Neural progenitor cell (in vitro differentiated cells): ENCODE results near the gene MSANTD2. TPM values are rescaled to one million over a fixed set of nuclear protein-coding genes. Genes with fewer than 3 reads are reported as not detected.
A peak's percentile ranks its signal among the peaks of the same experiment; 100 is the strongest.

Source experiments
- DNase-seq: peaks from one replicate; pipeline ENCODE4 v3.0.0-alpha.2; 2016; ENCODE audit warnings: low spot score
- H2AFZ ChIP-seq: fragments of 200-600 bp; sonication (generic); replicated peaks from 2 replicates; pipeline ENCODE4 v1.6.1; 2016; ENCODE audit warnings: antibody characterized with exemption
- H3F3A ChIP-seq: fragments of 200-600 bp; sonication (generic); 2 replicates; pipeline ENCODE4 v1.6.1; 2016; ENCODE audit warnings: antibody characterized with exemption, low read depth
- H3K27ac ChIP-seq: fragments of 200-600 bp; sonication (generic); 2 replicates; pipeline ENCODE4 v1.5.1; 2016; ENCODE audit warnings: mild to moderate bottlenecking
- H3K27me3 ChIP-seq: fragments of 200-600 bp; sonication (generic); 2 replicates; pipeline ENCODE4 v1.6.1; 2016; ENCODE audit warnings: mild to moderate bottlenecking, moderate library complexity
- H3K36me3 ChIP-seq: fragments of 200-600 bp; sonication (generic); 2 replicates; pipeline ENCODE4 v1.5.1; 2016
- H3K4me1 ChIP-seq: fragments of 200-600 bp; sonication (generic); 2 replicates; pipeline ENCODE4 v1.6.1; 2016; ENCODE audit warnings: mixed run types
- H3K4me2 ChIP-seq: fragments of 200-600 bp; sonication (generic); 2 replicates; pipeline ENCODE4 v1.6.1; 2016
- H3K4me3 ChIP-seq: fragments of 200-600 bp; sonication (generic); 2 replicates; pipeline ENCODE4 v1.5.1; 2016
- H3K79me2 ChIP-seq: fragments of 200-600 bp; sonication (generic); 2 replicates; pipeline ENCODE4 v1.6.1; 2016; ENCODE audit warnings: low read depth
- H3K9ac ChIP-seq: fragments of 200-600 bp; sonication (generic); 2 replicates; pipeline ENCODE4 v1.6.1; 2016
- H3K9me3 ChIP-seq: fragments of 200-600 bp; sonication (generic); 2 replicates; pipeline ENCODE4 v1.5.1; 2016; ENCODE audit warnings: low read depth
- H4K20me1 ChIP-seq: fragments of 200-600 bp; sonication (generic); 2 replicates; pipeline ENCODE4 v1.6.1; 2016; ENCODE audit warnings: low read depth
- H3K27ac Mint-ChIP-seq: 3 replicates; pipeline ENCODE4 v1.8.0; 2021; ENCODE audit warnings: mixed read lengths
- H3K27me3 Mint-ChIP-seq: 2 replicates; pipeline ENCODE4 v1.8.0; 2022; ENCODE audit warnings: low read depth, mild to moderate bottlenecking, inconsistent platforms, moderate library complexity, mixed read lengths; ENCODE audit not compliant: insufficient read depth
- H3K36me3 Mint-ChIP-seq: 3 replicates; pipeline ENCODE4 v1.8.0; 2021; ENCODE audit warnings: mixed read lengths
- H3K4me1 Mint-ChIP-seq: 3 replicates; pipeline ENCODE4 v1.8.0; 2021; ENCODE audit warnings: mixed read lengths
- H3K4me3 Mint-ChIP-seq: 3 replicates; pipeline ENCODE4 v1.8.0; 2021; ENCODE audit warnings: mild to moderate bottlenecking, moderate library complexity, mixed read lengths
- H3K9me3 Mint-ChIP-seq: 3 replicates; pipeline ENCODE4 v1.8.0; 2020; ENCODE audit warnings: mixed read lengths
- CTCF ChIP-seq: fragments of 200-600 bp; sonication (generic); IDR thresholded peaks from 2 replicates; pipeline ENCODE4 v1.5.1; 2017; ENCODE audit warnings: antibody characterized with exemption, mild to moderate bottlenecking
- EZH2 ChIP-seq: fragments of 200-600 bp; sonication (generic); IDR thresholded peaks from 2 replicates; pipeline ENCODE4 v1.6.1; 2017; ENCODE audit warnings: antibody characterized with exemption, mild to moderate bottlenecking, moderate library complexity
- EZH2phosphoT487 ChIP-seq: fragments of 200-600 bp; sonication (generic); IDR thresholded peaks from 2 replicates; pipeline ENCODE4 v1.6.1; 2017; ENCODE audit warnings: antibody characterized with exemption
- total RNA-seq: library from RNA; depleted of rRNA; stranded (reverse); fragments of >200 nt; gene quantifications from 2 replicates; pipeline ENCODE4 v1.2.3, GENCODE V29; 2015; ENCODE audit warnings: low replicate concordance

The MSANTD2 gene
- total RNA-seq, 1 donor from 2014 or later = 41.9 TPM

- H3K27ac Mint-ChIP-seq = no peak overlapping the region
Measured at GRCh38 chr11:124783002-124783401, 17.2 kb downstream of the MSANTD2 start.

GRCh38 chr11:124779568-124779967, 20.6 kb downstream of the MSANTD2 start:
- Mint-ChIP-seq H3K9me3 (no peaks in the 10 kb centered on the region), H3K36me3 (peaks cover 30% of the 10 kb centered on the region), H3K27me3 (peaks cover 3% of the 10 kb centered on the region), H3K4me1 (no peaks in the 10 kb centered on the region), H3K4me3 (no peak overlapping the region), H3K27ac (no peak overlapping the region)
- Histone ChIP-seq H3F3A (peaks cover 9% of the 10 kb centered on the region), H3K4me2 (no peak overlapping the region), H3K9me3 (no peaks in the 10 kb centered on the region), H3K4me1 (peaks cover 9% of the 10 kb centered on the region), H3K9ac (no peak overlapping the region), H3K79me2 (peaks cover 80% of the 10 kb centered on the region), H3K27me3 (no peaks in the 10 kb centered on the region), H3K27ac (no peak overlapping the region), H3K36me3 (no peaks in the 10 kb centered on the region), H3K4me3 (no peak overlapping the region), H2AFZ (no peak overlapping the region), H4K20me1 (peaks cover 37% of the 10 kb centered on the region)
- no peak for DNase-seq
- TF ChIP-seq CTCF (no peak), EZH2 (no peak), EZH2phosphoT487 (no peak)

More at GRCh38 chr11:124783002-124783401, 17.2 kb downstream of the MSANTD2 start:
- Histone ChIP-seq H3K9ac (no peak overlapping the region), H3K4me2 (no peak overlapping the region), H4K20me1 (peaks cover 48% of the 10 kb centered on the region), H3K4me1 (no peaks in the 10 kb centered on the region), H3K79me2 (peaks cover 81% of the 10 kb centered on the region), H3F3A (peaks cover 9% of the 10 kb centered on the region), H3K4me3 (no peak overlapping the region), H3K27me3 (no peaks in the 10 kb centered on the region), H3K9me3 (no peaks in the 10 kb centered on the region), H3K27ac (no peak overlapping the region), H2AFZ (no peak overlapping the region), H3K36me3 (no peaks in the 10 kb centered on the region)
- Mint-ChIP-seq H3K4me3 (no peak overlapping the region), H3K27me3 (no peaks in the 10 kb centered on the region), H3K36me3 (peaks cover 15% of the 10 kb centered on the region), H3K4me1 (no peaks in the 10 kb centered on the region), H3K9me3 (no peaks in the 10 kb centered on the region)
- DNase-seq = no peak
- no peak for TF ChIP-seq EZH2
- no peak for TF ChIP-seq CTCF
- no peak for TF ChIP-seq EZH2phosphoT487

GRCh38 chr11:124778281-124778680, 21.9 kb downstream of the MSANTD2 start:
- Mint-ChIP-seq H3K36me3 (peaks cover 25% of the 10 kb centered on the region), H3K9me3 (no peaks in the 10 kb centered on the region), H3K4me1 (no peaks in the 10 kb centered on the region), H3K27ac (no peak overlapping the region), H3K27me3 (peaks cover 3% of the 10 kb centered on the region), H3K4me3 (no peak overlapping the region)
- Histone ChIP-seq H3K9ac (no peak overlapping the region), H2AFZ (no peak overlapping the region), H4K20me1 (peaks cover 40% of the 10 kb centered on the region), H3K9me3 (no peaks in the 10 kb centered on the region), H3K4me2 (no peak overlapping the region), H3K4me3 (no peak overlapping the region), H3K27me3 (no peaks in the 10 kb centered on the region), H3K4me1 (peaks cover 9% of the 10 kb centered on the region), H3K27ac (no peak overlapping the region), H3F3A (peaks cover 9% of the 10 kb centered on the region), H3K36me3 (peaks cover 4% of the 10 kb centered on the region), H3K79me2 (peaks cover 78% of the 10 kb centered on the region)
- DNase-seq = no peak
- TF ChIP-seq EZH2phosphoT487 = no peak
- TF ChIP-seq CTCF = peak; percentile 55
- no peak for TF ChIP-seq EZH2
